ENCODE data around the gene AFAP1.

AFAP1 gene

GRCh38 chr4:7892212-7893019, 47.2 kb downstream of the AFAP1 start:
- DNase-seq (ENCODE audit: low spot score), result no peak

GRCh38 chr4:7890635-7891393, 48.8 kb downstream of the AFAP1 start:
- DNase-seq (ENCODE audit: low spot score), result no peak

DNA sequence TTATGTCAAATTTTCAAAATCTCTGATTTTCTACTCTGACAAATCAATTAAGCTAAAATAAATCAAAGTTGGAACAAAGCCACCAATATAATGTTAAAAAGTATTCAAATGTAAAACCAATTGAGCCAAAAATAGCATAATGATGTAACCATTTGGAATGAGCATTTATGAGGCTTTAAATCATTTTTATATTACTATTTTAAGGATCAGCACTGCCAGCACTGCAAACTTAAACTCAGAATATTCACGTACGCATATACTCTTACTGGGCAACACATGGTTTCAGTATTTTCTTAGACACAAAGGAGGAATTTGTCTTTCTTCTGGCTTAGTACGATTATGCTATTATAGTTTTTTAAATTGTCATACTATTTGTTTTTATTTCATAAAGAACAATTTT, 52.2 kb downstream of the AFAP1 start:
- DNase-seq (ENCODE audit: low spot score), result no peak

DNA sequence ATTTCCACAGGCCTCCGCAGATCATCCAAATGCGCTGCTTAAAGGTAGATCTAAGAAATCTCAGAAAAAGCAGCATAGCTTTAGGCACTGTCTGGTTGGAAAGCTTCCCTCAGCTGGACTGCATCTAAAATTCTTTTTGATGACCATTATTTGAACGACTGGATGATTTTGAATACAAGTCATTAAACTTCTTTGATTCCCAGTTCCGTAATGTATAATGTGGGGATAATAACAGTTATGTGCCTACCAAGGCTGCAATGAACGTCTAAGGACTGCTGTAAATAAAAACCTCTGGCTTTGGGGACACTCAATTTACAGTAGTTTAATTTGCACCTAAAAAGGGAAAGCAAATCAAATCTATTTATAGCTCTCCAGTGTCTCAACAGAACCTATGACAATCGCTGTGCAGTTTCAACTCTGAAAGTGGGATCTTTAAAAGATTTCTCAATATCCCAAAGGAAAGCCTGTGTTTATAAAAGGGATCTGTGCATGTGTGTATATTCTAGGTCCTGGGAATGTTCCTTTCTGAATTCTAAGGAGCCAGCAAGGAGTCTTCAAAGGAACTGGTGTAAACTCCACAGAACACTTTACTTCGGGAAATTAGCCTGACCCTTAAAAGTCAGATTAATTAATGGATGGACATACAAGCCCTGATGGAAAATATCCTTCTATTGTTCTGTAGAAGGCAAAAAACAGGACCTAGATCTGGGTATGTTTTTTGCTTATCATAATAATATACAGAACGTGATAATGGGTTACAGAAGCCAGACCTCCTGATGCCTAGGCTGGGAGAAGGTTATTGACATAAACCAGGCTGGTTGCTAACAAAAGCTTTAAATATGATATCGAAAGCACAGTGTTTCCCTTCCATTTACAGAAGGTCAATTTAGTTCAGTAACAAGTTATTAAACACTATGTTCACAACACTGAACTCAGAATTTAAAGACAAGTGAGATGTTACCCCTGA, 53.4 kb downstream of the AFAP1 start:
- DNase-seq (ENCODE audit: low spot score), result no peak

- DNase-seq (ENCODE audit: low spot score), result no peak
These were observed 54.2 kb downstream of the AFAP1 start for GRCh38 chr4:7885216-7886006.

DNA sequence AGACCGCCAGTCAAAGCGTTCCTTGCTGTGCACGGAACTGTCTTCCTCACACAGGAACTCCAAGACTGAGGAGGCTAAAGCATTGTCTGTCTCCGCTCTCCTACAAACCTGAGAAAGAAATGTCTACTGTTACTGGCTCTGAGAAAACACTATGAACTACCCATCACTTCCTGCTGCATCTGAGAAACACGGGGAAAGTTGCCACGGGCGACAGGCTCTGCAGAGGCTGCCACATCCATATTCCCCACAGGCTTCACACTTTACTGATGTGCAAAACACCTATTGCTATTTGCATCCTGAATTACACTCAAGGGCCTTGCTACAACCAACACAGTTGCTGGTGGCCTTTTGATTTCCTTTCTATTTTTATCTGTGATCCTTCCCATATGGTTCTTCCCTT, 59.0 kb downstream of the AFAP1 start:
- DNase-seq (ENCODE audit: low spot score), result no peak

DNA sequence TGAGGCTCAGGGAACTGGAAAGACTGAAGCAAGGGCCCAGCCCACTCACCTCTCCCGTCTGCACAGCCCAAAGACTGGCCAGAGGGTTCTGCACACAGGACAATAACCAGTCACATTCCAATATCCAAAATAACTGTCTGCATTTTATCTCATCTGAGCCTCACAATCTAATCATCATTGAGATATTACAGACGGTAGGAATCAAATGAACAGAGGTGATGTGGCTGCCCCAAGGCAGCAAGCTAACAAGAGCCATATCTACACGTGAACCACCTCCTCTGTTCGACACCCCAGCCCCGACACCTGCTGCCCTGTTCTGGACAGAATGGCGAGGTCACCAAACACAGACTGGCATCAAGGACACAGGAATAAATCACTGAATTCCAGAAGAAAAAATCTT, 60.5 kb downstream of the AFAP1 start:
- no peak for DNase-seq (ENCODE audit: low spot score)

DNA sequence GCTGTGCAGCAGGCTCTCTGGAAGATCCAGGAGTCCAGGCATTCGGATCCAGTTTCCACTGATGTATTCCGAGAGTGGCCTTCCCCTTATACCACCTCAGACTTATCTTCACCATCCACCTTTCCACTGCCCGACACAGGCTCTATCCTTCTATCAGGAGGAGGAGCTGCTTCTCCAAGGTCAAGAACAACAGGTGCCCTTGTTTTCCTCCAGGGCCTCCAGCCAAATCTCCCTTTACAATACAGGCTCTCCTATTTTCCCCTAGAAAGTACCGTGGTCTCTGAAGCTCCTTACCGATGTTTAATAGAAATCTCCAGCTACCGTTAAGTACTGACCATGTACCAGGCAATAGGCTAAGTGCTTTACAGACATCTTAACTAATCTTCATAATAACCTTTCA, 61.3 kb downstream of the AFAP1 start:
- no peak for DNase-seq (ENCODE audit: low spot score)

- DNase-seq (ENCODE audit: low spot score), result no peak
These were observed 62.5 kb downstream of the AFAP1 start for GRCh38 chr4:7877176-7877575.

GRCh38 chr4:7876201-7876875, 63.3 kb downstream of the AFAP1 start:
- DNase-seq (ENCODE audit: low spot score), result no peak

- no peak for DNase-seq (ENCODE audit: low spot score)
These were observed 64.8 kb downstream of the AFAP1 start for GRCh38 chr4:7874838-7875237.

DNA sequence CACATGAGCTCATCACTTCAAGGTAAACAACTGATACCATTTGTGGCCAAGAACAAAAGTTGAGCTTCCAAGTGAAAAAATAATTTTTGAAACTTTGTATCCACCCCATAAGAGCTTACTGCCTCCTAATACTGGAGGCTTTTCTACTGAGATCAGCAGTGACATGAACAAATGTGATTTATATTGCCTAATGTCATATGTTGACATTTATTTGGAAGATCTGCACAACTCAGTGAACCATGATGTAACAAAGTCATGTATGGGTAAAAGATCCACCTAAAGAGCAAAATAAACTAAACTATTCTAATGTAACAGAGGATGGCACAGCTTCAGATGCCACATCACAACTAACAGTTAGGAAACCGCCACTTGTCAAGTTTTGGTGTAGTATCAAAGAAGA, 65.8 kb downstream of the AFAP1 start:
- DNase-seq (ENCODE audit: low spot score), result no peak

- DNase-seq (ENCODE audit: low spot score), result no peak
These were observed 67.3 kb downstream of the AFAP1 start for GRCh38 chr4:7872264-7872771.

DNA sequence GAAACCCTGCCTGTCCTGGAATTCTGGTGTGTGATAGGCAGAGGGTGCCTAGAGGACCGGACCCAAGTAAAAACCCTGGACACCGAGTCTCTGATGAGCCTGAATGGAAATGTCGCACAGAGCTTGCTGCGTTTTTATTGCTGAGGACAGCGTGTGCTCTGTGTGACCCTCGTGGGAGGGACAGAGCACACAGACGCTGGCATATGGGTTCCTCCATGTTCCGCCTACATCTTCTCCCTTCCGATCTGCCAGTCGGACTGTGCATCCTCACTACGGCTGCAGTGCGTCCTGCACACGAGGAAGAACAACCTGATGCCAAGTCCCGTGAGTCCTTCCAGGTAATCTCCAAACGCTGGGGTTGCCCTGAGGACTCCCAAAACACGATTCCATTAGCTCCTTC, 68.3 kb downstream of the AFAP1 start:
- no peak for DNase-seq (ENCODE audit: low spot score)

DNA sequence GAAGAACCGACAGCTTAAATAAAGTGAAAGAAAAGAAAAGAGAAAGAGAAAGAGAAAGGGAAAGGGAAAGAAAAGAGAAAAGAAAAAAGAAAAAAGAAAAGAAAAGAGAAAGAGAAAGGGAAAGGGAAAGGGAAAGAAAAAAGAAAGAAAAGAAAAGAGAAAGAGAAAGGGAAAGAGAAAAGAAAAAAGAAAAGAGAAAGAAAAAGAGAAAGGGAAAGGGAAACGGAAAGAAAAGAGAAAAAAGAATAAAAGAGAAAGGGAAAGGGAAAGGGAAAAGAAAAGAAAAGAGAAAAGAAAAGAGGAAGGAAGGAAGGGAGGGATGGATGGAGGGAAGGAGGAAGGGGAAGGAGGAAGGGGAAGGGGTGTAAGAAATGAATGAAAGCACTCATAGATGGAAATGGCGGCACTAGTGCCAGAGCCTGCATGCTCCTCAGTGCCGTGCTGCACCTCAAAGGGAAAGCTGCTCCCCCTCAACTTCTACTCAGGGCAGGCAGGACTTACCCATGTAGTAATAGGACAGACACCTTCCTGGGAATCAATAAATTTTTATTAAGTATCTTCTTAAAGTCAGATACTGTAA, 70.7 kb downstream of the AFAP1 start:
- no peak for DNase-seq (ENCODE audit: low spot score)

GRCh38 chr4:7868436-7868775, 71.3 kb downstream of the AFAP1 start:
- DNase-seq (ENCODE audit: low spot score), result no peak

DNA sequence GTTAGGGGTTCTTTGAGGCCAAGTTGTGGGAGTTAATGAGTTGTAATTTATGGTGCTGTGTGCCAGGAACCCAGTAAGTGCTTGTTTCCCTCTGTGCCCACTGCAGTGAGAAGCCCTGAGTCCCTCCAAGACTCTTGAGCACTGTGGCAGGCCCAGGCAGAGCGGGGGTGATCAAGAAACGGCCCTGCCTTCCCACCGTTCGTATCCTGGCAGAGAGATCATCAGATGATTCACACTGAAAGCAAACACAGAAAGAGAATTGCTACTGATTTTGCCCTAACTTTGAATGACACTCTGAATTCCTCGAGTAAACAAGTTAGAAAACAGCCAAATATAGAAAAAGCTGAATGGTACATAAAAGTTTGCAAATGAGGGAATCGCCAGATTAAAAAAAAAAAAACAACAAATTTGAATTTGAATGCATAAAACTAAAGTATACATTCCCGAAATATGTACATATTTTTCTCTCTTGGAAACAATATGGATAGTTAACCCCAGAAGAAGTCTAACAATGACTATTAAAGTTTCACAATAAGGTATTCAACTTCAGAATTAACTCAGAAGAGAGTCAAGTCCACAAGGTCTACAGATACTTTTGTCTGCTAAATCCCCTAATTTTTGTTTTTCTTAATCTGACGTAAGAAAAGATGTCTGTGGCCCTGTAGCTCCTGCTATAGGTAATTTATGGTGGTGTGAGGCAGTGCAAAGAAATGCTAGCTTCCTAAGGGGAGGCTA, 71.8 kb downstream of the AFAP1 start:
- no peak for DNase-seq (ENCODE audit: low spot score)

DNA sequence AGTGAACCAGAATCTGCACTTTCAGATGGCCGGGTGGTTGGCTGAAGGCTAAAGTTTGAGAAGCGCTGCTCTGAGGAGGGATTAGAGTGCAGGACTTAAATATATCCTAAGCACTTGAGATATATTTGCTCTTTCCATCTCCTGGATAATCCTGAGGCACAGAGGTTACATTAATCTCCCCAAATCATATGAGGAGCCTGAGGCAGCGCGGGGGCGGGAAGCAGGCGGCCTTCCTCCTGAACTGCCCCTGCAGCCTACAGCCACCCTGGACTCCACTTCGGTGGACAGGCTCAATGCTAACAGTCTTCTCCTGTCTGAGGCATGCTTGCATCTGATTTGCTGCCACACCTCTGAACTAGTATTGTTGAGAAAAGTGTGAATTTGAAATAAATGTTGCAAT, 72.5 kb downstream of the AFAP1 start:
- no peak for DNase-seq (ENCODE audit: low spot score)

DNA sequence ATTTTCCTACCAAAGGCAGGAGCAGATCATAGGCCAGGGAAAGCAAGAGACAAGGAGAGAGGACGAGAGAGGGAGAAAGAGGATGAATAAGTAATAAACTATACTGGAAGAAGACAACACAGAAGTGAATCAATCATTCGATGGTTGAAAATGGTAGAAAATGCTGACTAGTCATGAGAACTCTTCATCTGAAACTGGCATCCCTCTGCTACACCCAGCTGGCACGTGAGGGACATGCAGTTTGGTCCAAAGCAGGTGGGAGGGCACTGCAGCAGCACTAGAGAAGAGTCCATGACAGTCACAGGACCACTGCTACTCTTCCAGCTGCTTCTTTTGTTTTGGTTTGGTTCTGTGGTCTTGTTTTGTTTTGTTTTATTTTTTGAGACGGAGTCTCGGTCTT, 74.1 kb downstream of the AFAP1 start:
- no peak for DNase-seq (ENCODE audit: low spot score)

DNA sequence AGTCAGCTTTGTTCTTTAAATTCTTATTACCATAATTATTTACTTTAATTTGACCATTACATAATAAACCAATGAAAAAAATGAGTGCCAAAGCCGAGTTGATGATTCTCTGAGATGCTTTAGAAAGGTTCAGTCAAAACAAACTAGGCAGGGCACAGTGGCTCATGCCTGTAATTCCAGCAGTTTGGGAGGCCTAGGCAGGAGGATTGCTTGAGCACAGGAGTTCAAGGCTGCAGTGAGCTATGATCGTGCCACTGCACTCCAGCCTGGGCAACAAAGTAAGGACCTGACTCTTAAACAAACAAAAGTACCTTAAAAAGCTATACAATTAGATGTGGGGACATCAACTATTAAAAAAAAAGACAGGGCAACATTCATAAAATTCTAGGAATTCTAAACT, 75.0 kb downstream of the AFAP1 start:
- DNase-seq (ENCODE audit: low spot score), result no peak

Data from hematopoietic multipotent progenitor cell treated with erythropoietin and hydrocortisone succinate and interleukin-3 and kit ligand, for 17 days (in vitro differentiated cells).